ENCODE results near the gene TICAM1. TPM values are rescaled to one million over a fixed set of nuclear protein-coding genes. Genes with fewer than 3 reads are reported as not detected.

Gene TICAM1
- total RNA-seq, 1 donor from 2014 or later, result 13.6 TPM

DNA sequence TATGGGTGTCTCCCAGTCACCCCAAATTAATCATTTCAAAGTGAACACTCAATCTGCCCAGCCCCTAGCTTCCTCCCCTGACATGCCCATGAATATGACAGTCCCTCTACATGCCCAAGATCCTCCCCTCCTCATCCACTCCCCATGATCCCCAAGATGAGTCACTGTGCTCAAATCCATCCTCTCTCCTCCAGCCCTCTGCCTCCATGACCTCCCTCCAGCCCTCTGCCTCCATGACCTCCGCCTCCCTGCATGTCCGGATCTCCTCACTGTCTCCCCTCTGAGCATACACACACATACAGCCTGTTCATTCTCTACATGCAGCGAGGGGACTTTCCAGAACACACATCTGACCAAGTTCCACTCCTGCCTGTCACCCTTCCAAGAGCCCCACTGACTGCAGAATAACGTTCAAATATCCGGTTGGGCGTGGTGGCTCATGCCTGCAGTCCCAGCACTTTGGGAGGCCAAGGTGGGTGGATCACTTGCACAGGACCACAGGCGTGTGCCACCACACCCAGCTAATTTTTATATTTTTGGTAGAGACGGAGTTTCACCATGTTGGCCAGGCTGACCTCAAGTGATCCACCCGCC lies 58.4 kb downstream of the TICAM1 start:
- DNase-seq (ENCODE audit: low spot score), result no peak

DNA sequence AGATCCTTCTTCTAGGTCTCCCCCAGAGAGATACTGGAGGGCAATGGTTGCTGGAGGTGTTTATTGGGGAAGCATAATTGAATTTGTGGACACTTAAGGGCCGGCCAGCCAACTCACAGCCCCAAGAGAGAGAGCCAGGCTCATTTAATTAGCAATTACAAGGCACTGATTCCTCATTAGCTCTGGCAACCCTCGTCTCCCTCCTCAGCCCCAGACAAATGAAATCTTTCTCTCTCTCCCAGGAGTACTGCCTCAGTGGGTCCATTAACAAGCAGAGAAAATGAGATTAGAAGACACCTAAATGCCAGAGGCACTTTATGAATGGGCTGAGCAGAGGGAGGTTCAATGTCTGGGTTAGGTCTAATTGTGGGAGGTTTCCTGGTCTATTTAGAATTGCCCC lies 58.9 kb downstream of the TICAM1 start:
- DNase-seq (ENCODE audit: low spot score), result no peak

DNA sequence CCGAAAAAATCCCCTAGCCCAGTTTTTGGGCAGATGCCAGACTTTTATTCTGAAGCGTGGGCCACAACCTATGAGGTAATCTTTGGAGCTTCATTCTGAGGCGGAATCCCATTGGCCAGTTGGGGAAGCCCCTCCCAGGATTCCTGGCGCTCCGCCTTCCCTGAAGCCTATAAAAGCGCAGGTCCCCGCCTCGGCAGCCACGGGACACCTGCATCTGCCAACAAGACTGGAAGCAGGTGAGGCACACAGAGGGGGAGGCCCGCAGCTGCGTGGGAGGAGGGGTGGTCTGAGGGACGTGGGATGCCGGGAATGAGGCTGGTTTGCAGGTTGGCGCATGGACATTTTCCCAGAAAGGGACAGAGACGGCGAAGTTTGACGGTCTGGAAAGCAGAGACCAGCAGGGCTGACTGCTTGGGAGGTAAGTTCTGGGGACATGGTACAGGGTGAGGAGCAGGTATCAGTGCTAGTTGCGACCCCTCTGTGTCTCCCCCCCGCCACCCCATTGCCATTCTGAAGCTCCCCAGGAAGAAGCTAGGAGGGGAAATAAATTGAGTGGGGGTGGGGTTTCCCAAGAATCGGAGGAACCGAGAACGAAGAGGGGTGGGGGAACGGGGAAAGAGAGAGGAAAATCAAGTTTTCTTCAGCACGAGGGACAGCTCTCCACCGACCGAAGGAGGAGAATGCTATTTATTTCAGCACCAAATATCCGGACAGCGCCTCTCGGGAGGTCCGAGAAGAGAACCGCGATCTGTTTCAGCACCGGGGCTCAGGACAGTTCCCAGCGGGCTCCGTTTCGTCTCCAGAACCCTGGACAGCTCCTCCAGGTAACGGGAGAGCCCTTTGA lies 62.4 kb downstream of the TICAM1 start:
- no peak for DNase-seq (ENCODE audit: low spot score)

Small RNA genes lying within 50 kb of the gene (microRNA-seq; reads per million reads assigned to microRNA genes)
- not detected for gene MIR7-3 (ENCODE audit: borderline number of aligned reads)

Other genes starting within 250 kb of the TICAM1 start
- gene TNFAIP8L1, start 192.2 kb downstream of the TICAM1 start, total RNA-seq, result 6.9 TPM
- gene MYDGF, start 161.4 kb downstream of the TICAM1 start, total RNA-seq, result 98.5 TPM
- 54.8 TPM for gene DPP9, start 107.9 kb downstream of the TICAM1 start, total RNA-seq
- gene FEM1A, start 40.0 kb downstream of the TICAM1 start, total RNA-seq, result 10.9 TPM
- gene PLIN3, start 36.0 kb upstream of the TICAM1 start, total RNA-seq, result 95.7 TPM
- 0.67 TPM for gene ARRDC5, start 71.2 kb upstream of the TICAM1 start, total RNA-seq
- gene UHRF1, start 77.8 kb upstream of the TICAM1 start, total RNA-seq, result 0.67 TPM
- 46.1 TPM for gene KDM4B, start 137.4 kb upstream of the TICAM1 start, total RNA-seq

Data from mesenteric fat pad (tissue), 1 donor.